ENCODE measurements around the gene ELMO1.

Gene ELMO1

DNA sequence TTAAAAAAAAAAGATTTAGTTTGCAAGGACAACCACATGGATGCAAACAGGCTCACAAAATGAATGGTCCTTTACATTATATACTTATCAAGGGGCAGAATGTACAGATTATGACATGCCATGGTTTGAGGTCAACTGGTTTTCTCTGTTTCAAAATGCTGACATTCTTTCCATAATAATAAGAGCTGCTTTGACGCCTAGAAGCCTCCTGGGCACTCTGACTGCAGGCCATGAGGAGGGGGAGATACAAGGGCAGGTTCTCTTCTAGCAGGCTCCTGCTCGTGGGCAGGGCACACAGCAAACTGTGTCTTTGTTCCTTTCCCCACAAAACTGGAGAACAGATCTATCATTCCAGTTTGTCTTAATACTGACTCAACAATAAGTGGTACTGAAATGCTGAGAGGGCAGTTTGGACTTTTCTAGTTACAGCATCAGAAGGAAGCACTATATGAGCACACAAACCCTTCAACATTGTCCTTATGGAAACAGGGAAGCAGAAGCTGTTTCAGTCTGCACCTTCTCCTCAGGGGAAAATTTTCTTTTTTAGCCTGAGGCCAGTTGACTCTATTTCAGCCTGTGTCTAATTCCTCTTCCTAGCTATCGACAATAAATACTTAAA lies 409.4 kb downstream of the ELMO1 start:
- DNase-seq: no peak

DNA sequence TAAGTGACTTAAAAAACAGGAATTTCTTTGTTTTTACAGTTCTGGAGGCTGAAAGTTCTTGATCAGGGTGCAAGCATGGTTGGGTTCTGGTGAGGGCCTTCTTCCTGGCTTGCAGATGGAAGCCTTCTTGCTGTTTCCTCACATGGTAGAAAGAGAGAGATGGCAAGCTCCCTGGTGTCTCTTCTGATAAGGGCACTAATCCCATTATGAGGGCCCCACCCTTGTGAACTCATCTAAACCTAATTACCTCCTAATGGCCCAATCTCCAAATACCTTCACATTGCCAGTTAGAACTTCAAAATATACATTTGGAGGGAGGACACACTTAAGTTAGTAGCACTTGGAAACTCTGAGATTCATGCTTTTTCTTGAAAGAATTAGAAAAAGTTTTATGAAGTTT lies 410.0 kb downstream of the ELMO1 start:
- DNase-seq: no peak

DNA sequence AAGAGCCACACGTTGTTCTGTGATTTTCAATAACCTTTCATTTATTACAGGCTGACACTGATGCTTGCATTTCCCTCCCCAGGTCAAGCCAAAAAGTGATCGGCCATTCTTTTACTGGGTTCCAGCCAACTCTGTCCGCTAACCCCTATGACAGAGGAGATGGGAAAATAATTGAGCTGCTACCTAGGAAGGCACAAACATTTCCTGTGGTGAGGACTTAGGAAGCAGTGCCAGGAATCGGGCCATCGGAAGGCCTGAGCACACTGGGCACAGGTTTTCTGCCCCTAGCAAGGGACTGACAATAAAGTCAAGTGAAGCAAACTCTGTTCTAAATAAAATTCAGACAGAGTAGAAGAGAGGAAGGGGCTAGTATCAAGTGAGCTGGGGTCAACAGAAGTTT lies 411.4 kb downstream of the ELMO1 start:
- DNase-seq: no peak

DNA sequence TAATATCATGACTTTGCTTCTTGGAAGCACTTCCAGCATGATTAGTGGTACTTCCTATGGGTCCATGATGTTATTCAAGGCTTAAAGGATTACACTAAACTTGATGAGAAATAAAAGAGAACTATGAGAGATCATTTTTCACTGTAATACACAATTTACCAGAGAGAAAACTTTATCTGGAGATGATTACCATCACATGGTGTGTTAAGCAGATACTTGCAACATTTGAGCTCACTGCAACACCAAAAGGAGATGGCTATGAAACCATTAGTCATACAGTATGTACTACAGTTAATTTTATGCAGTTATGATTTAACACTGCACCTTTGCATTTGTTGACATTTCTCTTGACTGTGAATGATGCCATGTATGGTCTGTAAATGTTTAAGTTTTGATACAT lies 413.0 kb downstream of the ELMO1 start:
- DNase-seq: no peak

DNA sequence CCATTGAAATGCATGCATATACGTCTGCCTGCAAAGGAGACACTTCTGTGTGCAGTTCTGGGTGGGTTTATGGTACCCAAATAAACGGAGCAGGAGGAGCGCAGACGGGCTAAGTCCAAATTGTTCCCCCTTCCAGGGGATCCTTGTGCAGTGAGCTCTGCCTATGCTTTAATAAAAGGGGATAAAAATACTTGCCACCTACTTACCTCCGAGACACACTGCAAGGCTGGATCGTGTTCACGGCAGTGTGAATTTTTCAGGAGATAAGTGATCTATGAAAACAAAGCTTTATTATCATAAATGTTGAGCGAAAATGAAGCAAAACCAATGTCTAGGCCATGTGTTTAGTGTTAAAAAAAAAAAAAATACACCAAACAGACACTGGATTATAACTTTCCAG lies 415.5 kb downstream of the ELMO1 start:
- no peak for DNase-seq

DNA sequence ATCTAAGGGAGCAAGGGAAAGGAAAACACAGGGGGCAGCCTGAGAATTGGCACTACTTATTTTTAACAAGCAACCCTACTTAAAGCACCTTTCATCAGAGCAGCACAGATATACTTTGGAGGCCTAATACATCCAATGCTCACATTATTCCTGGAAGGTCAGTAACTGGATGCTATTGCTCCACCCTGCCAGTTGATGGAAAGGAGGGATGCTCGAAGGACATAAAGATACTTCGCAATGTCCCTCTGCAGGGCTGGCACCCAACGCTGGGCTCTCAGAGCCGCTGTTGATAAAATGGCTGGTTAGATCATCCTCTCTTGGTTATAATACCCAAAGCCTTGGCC lies 416.4 kb downstream of the ELMO1 start:
- DNase-seq: no peak

DNA sequence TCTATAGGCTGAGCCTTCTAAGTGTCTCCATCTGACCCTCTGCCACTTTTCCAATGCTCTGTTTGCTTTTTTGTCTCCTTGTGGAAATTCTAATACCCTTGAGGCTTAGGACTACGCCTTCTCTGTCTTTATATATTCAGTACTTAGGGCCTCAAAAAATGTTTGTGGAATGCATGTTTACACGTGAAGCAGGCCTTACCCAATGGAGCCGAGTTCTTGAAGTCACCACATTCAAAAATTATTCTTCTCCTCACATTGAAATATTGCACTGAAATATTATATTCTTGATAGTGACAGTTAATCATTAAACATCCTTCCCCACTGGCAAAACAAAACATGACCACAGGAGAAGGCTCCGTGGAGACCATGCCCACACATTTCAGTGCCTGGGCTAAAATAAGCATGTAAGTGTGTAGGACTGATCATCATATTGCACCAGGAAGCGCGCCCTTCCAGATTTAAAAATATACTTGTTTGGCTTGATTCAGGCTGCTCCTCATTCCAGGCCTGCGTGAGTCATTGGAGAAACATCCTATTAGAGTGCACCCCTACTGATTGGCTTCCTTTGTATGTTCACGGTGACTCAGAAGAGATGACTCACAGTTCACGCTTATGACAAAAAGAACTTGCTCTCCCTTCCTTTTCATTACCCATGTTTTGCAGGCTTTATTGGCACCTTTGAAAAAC lies 416.9 kb downstream of the ELMO1 start:
- peak; percentile 20 for DNase-seq

DNA sequence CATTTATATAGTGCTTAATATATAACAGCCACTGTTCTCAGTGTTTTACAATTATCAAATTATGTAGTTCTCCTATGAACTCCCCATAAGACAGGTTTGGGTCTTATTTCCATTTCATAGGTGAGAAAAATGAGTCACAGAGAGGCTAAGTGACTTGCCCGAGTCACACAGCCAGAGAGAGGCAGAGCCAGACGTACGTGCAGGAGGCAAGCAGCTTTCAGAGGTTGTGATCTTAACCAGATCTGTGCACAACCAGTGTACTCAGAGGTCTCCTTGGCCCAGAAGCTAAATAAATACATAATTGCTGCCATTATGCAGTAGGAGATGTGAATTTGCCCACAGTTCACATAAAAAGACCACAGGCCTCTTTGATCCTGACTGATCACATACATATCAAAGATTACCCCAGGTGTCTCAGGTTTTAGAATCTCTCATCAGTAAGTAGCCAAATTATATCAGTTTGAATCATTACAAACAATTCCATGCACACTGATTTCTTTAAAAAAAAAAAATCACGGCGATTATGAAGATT lies 419.7 kb downstream of the ELMO1 start:
- no peak for DNase-seq

DNA sequence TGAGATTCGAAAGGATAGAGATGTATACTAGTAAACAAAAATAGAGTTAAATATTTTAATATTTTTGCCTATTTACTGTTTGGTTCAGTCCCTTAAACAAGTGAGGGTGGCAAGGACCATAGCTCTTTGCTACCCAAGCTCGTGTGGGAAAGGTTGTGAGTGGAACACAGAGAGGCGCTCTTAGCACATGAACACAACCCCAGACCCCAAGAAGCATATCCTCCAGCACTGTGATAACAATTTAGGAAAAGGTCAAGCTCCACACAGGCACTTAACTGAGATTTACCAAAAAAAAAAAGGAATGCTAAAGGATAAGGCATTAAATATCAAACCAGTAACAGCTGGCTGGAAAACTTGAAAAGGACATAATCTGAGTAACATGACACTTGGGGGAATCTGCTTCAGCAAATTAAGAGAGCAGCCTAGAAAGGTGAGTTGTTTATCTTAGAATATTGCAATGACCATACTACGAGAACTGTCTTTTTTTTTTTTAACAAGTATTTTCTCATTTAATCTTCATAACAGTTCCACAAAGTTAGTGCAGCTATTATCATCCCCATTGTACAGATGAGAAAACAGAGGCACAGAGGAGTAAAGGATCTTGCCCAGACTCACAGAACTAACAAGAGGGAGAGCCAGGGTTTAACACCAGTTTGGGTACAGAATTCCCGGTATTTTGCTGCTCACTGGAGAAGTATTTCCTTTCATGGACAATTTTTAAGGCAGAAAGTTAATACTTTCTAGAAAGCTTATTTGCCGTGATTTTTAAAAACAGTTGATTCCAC lies 420.9 kb downstream of the ELMO1 start:
- DNase-seq: no peak

DNA sequence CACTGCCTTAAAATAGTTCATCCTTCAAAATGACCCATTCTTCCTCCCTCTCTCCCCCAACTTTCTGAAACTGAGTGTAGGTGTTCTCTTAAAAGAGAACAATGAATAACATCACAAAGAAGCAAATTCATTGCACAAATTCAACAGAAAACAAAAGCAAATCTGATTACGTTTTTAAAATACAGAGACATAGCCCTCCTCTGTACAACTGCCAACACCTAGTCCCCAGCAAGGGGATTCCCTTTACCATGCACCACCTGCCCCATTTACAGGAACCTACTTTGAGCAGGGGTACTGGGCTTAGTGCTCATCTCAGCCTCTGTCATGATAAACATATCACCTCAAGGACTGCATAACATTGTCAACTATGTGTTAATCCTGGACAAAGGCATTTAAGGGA lies 421.6 kb downstream of the ELMO1 start:
- DNase-seq: no peak

DNA sequence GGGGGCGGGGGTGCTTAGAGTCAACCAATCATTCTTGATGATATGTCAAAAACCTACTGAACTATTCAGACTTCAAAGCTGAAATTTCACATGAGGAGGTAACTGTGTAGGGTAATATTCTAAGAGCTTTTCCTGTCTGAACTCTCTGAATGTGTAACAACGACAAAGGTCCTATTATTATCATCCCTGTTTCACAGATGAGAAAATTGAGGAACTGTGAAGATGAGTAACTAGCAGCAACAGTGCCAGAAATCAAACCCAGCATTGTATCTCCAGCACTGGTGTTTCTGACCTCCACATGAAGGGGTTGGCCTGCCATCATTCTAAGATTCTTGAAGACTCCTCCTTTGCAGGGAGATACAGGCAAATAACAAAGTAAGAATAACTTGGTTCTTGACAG lies 429.7 kb downstream of the ELMO1 start:
- no peak for DNase-seq

DNA sequence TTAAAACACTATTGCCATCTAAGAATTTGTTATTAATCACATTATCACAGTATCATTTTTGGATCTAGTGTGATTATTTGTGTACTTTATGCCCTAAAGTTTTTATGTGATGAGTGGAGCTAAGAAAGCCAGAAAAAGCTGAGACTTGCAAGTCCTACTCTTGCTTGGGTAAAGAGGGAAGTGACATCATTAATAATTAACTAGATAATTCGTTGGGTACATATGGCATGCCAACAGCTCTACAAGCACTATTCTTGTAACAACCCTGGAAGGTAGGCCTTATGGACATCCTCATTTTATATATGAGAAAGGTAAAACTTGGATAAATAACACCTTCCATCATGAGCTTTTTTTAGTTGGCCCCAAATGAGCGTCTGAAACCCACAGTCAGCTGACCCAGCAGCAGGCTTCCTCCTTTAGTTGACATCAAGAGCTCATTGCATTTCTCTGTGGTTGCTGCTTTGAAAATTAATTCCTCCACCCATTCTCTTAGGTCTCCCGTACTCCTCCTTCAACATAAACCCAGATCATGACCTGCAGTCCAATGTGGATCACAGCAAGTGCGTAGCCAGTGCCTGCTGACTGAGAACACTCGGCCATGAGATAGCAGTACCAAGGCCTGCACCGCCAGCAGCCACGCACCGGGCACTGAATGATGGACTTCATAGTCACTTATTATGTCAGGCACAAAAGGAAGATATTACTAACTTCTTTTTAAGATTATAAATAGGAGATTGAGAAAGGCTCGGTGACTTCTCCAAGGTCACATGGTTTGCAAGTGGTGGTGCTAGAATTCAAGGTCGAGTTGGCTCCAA lies 432.4 kb downstream of the ELMO1 start:
- peak; percentile 10 for DNase-seq

DNA sequence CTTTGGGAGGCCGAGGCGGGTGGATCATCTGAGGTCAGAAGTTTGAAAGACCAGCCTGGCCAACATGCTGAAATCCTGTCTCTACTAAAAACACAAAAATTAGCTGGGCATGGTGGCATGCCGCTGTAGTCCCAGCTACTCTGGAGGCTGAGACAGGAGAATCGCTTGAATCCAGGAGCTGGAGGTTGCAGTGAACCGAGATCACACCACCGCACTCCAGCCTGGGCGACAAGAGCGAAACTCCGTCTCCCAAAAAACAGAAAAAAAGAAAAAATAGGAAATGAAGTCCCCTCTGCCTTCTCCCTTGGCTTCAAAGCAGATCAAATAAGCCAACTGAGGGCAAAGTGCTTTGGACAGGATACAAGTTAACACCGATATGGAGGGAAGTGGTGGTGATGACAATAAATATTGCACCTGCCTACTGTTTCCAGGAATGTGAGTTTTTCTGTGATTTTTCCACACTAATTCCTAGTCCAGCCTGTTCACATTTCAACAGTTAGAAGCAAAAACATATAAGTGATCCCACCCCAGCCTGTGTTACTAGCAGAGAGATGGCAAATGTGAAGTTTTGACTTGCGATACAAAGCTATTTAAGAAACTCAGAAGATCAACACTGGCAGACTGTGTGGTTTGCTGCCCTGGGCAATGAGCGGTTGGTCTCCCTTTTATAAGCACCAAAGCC lies 433.2 kb downstream of the ELMO1 start:
- DNase-seq: no peak

DNA sequence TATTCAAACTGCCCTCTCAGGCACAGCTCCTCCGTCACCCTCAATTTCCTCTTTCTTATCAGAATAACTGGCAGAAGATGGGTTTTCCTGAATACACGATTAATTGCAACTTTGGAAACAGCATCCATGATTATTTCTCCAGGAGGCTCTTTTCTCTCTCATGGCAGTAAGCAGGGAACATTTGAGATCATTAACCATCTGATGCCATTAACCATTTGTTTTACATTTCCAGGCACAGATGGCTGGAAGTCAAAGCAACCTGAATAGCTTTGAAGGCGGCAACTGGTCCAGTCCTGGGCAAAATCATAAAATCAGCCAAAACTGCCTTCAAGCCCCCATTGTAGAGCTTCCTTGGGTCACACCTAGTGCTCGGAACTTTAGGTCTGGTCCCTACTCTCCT lies 434.9 kb downstream of the ELMO1 start:
- peak; percentile 5 for DNase-seq

DNA sequence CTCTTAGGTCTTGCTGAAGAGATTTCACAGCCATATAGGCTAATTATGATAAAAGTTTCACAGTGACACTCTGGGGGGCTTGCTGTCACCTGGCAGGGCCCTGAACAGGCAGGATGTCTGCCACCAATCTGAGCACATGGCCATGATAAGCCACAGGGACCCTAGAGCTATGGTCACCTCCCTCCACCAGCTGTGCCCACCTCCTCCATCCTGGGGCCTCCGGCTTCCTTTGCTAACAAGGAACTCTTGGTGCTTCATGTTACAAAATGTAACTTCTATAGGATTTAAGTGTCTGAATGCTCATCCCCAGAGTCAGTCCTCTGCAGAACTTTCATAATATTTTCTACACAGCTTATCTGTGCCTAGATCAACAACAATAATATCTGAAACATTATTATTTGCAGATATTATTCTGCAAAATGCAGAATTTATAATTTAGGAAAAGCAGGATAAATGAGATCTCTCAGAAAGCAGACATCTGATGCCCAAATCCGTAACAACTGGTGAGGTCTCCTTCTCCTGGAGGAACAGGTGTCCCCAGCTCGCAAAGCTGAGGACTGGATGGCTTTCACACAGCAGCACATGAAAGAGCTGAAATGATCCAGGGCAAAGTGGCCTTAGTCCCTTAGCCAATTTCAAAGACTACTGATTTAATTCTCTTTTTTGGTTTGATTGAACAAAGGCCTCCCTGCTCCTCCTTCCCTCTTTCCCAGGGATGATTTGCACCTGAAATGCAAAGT lies 437.3 kb downstream of the ELMO1 start:
- no peak for DNase-seq

DNA sequence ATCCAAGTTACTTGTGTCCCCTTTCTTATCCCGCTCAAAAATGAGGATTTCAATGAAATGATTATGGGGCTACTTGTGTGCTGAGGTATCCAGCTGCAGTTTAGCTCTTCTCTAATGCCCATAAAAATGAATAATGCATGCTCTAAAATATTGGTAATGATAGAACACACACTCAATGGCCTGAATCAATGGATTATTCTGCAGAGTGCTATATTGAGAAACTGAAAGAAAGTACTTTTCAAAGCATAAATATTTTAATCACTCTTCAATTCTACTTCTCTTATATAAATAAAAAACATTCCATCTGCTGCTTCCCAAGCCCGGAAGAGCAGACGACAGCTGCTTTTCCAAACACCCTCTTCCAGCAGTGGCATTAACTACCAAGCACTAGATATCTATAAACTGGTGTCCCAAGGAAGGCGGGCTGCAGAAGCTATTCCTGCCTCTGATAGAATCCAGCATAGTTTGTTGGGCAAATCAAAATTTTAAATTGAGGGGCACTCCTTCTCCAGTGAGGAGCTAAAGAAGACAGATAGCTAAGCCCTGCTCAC lies 439.5 kb downstream of the ELMO1 start:
- no peak for DNase-seq

DNA sequence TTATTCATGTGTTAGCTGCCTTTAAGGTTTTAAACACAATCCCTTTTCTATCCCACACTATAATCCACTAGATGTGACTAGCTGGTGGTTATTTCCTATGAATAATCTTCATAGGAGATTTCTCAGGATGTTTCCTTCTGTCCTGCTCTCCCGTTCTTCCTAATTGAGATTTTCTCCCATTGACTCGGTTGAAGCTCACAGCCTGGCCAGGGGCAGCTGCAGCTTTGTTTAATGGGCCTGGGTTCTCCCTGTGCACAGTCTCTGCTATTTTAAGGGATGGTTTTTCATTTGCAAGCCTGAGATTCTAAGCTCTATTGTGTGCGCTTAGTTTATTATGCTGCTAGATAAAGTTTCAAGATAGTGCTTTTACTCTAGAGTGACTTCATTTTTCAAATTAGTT lies 441.0 kb downstream of the ELMO1 start:
- DNase-seq: no peak

DNA sequence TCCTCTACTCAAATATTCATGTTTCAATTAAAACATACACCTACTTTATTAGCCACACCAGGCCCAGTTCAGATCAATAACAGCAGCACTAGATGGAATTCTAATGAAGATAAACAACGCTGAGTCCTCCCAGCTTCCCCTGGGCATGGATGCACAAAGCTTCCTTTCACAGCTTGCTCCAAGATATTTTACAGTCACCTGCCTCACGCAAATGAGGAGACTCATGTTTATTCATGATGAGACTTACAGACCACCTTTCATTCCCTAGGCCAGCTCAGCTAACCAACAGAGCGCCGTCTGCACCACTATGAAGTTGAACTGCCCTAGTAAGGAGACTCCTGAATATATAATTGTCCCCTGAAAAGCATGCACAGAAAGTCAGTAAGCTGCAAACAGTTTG lies 441.4 kb downstream of the ELMO1 start:
- no peak for DNase-seq

DNA sequence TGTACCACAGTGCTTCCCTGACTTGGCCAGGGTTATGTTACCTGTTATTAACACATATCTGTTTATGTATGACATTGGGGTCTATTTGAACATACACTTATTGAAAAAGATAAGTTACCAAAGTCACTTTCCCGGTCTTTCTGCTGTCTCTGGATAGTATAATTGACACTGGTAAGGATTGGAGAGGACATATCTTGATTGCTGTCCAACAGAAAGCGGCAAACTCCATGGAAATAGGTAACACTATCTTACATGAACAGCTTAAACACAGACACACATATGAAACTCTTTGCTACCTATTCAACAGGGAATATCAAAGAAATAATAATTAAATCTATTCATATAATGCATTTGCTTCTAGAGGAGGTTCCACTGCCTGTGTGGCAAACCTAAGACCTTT lies 441.9 kb downstream of the ELMO1 start:
- DNase-seq: no peak

DNA sequence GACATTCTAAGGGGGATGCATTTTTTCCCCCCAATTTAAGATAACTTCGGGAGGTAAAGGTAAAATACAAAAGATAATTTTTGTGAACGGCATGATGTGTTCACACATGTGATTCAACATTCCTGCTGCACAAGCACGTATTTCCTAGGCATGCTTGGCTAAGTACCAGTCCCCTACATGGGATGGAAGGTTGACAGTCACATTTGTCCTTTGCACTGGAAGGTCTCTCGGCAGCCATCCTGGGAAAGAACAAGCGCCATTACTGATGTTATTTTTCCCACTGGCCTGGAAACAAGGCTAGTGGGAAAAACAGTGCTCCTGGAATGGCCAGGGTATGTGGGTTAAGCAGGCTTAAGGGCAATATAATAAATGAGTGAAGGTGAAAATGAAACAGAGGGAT lies 448.2 kb downstream of the ELMO1 start:
- DNase-seq: no peak

DNA sequence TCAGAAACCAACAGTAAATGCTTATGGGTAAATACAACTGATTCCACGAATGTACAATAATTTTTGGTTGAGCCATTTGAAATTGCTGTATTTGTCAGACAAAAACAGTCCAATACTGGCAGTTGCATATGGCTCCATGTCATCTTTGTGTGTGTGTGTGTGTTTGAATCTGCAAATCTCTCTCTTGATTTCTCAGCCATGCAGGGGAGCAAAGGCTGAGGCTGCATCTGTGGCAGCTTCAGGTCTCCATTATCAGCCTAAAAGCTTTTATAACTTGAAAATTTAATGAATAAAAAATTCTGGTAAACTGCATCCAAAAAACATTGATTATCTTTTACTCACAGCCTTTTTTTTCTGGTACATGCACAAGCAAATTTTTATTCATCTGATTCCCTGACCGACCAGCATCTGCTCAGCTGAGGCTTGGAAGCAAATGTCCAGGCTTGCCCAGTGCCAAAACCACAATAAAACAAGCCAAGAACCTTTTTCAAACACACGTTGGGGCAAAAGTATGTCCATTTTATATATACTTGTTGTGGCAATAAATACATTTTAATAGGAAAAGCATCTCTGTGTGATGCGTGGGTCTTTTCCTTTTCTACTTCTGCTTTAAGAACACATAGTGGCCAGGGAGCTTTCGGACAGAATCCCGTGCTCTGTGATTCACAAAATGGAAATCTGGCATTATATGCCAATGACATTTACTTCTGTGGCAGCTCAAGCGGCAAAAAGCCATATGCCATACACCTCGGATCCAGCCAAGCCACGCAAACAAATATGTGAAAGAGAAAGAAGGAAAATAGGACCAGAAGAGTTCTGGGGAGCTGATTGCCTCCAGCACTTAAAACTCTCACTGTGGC lies 448.8 kb downstream of the ELMO1 start:
- no peak for DNase-seq
